ENCODE measurements around the gene LRMDA.

LRMDA gene

DNA sequence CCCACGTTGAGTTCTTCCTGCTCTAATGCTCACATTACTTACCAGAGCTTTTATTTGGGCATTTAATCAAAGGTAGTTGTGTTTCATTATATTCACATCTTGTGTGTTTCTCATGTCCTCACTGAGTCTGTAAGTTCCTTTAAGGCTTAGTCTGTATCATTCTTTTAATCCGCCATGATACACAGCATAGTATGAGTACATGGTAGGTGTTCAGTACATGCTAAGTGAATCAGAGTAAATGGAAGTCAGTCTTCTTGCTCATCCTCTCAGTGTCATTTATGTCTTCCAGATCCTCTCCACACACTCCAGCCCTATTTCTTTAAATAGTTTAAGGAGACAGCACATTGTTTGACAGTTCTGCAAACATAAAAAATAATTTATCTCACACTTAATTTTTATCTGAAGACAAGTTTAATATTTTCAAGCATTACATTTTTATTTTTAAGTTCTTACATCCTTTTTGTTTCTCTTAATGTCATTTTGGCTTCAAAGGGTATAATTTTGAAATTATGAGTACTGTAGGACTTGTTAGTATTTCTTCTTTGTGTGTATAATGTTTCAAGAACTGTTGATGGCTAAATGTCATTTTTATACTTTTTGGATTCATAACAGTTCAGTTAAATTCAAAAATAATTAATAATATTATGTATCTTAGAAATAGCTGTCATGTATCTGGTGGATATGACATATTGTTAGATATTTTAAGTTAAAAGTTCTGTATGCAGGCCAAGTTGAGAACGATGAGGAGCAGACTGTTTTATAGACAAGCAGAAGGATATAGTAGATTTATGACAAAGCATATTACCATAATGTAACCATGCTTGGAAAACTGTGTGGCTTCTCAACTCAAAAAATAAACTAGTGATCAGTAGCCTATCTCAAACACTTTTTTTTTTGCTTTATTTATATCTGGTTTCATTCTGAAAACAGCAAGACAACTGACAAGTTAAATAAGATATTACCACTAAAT, 342.7 kb downstream of the LRMDA start:
- no peak for DNase-seq (ENCODE audit: low read depth in 2 of 2)

DNA sequence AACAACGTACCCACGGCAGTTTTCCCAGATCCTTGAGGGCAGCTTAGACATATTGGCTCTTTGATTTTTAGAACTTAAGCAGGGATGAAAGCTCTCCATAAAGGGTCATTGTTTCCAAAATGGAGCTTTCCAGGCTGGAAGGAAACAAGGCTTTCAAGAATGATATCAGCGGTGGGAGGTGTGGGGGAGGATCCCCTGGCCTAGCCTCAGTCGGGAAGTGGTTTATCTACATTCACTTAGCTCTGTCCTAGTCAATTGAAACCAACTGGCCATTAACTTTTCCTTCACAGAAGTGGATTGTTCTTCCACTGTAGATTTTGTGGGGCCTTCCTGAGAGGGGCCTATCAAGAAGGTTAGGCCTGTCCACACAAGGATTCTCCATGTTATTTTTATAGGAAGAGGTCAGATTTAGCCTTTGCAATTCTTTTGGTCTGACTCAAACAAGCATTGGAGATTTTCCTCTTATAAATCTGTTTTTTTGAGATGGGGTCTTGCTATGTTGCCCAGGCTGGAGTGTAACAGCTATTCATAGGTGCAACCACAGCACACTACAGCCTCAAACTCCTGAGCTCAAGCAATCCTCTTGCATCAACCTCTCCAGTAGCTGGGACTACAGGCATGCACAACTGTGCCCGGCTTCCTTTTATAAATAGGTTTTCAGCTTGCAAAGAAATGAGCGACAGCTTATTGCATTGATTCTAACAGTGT, 343.5 kb downstream of the LRMDA start:
- DNase-seq (ENCODE audit: low read depth in 2 of 2) = no peak

DNA sequence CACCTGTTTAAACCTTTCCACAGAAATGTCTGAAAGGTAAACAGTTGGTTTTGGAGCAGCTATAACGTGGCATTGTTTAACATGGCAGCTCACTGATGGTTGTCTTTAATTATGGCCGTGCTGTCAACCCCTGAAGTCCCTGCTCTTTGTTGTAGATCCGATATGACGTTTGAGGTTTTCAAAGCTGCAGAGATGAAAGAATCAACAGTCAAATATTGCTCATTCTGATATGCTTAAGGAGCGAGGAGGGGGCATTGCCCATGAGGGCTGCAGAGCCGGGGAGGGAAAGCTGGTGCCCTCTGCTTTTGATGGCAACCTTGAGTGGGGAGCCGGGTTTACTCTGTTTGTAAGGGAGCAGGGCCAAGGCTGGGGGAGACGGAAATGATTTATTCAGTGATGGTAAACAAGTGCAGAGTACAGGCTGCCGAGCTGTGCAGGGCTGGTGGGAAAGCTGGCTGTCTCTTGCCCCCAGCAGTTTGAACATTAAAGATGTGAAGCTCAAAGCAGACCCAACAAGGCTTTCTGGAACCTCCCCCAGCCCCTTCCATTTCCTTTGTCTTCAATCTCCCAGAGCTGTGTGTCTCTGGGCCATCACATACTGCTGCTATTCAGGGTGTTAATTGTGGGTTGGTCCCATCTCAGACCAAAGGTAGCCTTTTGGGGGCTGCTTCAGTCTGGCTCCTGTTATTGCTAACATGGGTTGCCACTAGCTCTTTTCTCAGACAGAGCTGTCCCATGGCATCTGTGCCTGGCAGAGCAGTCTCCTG, 345.5 kb downstream of the LRMDA start:
- no peak for DNase-seq (ENCODE audit: low read depth in 2 of 2)

DNA sequence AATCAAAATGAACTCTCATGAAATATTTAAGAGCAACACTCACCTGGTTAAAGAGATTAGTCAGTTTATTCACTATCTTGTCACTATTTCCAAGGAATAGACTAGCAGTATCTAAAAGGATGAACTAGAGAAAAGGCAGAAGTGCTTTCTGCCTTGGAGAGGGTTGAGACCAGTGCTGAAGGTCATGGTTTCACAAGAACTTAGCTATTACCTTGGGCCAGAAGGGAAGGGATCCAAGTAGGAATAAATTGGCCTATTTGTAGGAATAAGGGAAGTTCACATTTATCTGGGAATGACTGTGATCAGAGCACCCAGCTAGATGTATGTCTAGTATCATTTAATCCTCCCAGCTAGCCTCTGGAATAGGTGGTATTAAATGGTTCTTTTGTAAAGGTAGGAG, 347.2 kb downstream of the LRMDA start:
- no peak for DNase-seq (ENCODE audit: low read depth in 2 of 2)

DNA sequence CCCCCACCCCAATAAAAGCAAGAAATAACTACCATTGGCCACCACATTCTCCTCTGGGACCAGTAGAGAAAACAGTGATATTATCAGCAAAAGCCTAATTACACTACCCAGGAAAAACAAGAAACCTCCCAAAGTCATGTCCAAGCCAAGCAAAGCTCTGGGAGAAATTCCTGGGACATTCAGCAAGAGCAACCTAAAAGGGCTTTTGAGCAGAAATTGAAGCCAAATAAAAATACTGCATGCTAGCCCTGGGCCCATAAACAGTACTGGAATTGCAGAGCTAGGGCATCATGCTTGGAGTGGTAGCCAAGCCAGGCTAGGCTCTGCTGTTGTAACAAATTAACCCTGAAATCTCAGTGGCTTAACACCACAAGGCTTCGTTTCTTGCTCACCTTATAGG, 347.9 kb downstream of the LRMDA start:
- DNase-seq (ENCODE audit: low read depth in 2 of 2) = no peak

DNA sequence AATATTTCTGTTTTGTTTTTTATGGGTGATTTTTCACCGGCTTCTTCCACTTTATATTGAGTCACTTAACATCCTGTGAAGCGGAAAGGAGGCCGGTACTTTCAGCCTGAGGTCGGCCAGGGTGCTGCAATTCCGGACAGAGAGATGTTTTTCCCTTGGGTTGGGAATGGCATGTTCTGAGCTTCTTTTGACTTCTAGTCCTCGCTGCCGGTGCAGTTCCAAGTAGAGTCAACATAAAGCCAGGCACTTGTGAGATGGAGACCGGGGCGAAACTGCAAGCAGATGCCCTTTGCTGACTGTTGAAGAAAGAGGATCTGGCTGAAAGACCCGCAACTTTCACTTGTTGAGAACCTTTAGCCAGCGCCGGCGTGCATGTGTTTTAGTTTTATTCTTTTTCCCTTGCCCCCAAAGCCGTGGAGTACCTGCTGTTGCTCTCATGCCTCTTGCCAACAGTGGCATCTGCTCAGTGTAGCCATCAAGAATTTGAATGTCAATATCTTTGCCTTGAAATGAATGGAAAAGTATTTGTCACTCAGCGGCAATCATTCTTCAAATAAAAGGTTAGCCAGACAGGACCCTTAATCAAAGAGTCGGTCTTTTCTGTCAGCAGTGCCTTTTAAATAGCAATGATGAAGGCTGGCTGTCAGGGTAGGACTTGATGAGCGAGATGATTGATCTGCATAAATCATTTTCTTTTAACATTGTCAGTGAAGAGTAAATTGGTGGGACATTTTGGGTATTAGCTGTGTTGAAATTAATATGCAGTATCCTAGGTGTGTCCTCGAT, 351.2 kb downstream of the LRMDA start:
- no peak for DNase-seq (ENCODE audit: low read depth in 2 of 2)

DNA sequence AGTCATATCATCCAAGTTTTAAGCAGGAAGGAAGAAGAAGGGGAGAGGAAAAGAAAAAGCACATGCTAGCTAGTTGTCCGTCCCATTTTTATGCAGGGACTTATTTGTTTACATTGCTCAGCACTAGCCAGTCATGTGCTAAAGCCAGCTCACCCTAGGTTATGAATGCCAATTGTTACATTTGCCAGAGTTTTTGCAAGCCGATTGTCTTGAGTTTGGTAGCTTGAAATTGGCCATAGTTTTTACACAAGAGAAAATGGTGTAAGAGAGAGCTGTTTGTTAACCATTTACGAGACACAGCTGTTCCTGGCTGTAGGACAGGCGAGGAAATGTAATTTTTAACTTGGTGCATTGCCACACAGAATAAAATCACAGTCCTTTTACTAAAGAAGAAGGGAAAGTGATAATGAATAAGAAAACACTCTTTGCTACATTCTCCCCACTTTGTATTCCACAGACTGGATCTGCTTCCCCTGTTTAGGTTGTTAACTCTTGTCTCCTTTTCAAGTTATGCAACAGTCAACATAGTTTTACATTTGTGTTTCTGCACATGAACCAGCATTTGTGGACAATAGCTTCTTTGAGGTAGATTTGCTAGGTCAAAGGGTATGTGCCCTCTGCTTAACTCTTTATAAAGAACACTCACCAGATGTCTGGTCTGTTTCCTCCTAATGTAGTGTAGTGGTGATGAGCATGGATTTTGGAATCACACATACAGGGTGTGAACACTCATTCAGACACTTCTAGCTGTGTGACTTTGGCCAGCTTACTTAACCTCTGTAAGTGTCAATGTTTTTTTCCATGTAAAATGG, 357.2 kb downstream of the LRMDA start:
- DNase-seq (ENCODE audit: low read depth in 2 of 2) = no peak

DNA sequence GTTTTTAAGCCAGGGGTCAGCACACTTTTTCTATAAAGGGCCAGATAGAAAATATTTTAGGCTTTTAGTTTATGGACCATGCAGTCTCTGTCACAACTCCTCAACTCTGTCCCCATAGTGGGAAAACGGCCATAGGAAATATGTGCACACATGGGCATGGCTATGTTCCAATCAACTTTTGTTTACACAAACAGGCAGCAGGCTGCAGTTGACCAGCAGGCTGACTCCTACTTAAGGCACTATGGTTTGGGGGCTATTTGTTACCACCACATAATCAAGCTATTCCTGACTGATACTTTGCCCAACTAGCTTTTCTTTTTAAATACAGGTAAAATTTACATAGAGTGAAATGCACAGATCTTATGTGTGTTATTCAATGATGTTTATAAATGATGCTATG, 362.4 kb downstream of the LRMDA start:
- no peak for DNase-seq (ENCODE audit: low read depth in 2 of 2)

DNA sequence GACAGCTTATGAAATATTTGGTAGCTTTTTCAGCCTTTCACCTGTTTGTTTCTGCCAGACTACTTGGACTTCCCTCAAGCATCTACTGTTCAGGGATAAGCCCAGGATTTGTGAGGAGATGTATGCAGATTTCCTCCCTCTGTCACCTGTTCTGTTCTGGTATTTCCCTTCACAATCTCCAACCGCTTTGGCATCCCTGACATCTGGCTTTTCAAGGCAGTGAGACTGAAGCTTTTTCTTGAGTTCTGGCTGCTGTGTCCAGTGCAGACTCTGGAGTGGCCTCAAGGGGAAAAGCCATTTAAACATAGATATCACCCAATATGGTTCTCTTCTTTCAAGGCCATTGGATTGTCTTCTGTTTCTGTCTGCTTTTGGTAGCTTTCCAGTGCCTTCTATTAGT, 369.7 kb downstream of the LRMDA start:
- no peak for DNase-seq (ENCODE audit: low read depth in 2 of 2)

DNA sequence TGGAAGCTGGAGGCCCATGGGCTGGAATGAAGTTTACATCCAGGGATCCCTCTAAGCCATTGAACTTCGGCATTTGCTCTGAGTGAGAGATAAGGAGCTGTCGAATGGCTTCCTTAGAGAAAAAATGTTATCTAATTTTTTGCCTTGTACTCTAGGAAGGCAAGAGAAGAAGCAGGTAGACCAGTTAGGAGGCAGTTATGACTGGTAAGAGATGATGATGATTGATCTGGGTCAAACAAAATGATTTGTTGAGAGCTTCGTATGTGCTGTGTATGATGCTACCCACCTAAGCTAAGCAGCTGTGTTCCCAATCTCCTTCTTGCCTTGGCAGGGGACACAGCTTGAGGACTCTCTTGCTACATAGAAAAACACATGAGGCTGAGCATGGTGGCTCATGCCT, 370.2 kb downstream of the LRMDA start:
- no peak for DNase-seq (ENCODE audit: low read depth in 2 of 2)

DNA sequence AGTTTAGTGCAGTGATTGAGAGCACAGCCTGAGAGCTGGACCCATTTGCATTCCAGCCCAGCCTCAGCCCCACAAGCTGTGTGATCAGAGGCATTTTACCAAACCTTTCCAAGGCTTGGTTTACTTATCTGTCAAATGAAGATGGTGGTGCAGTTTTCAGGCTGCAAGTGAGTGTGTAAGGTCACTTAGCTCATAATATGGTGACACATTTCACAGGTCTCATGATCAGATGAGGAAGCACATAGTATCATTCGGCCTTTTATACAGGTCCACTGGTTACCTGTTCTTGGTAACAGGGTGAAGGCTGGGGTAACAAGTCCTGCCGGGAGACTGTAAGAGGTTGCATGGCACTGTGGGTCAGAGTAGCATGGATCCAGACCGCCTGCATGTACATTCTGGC, 371.7 kb downstream of the LRMDA start:
- no peak for DNase-seq (ENCODE audit: low read depth in 2 of 2)

DNA sequence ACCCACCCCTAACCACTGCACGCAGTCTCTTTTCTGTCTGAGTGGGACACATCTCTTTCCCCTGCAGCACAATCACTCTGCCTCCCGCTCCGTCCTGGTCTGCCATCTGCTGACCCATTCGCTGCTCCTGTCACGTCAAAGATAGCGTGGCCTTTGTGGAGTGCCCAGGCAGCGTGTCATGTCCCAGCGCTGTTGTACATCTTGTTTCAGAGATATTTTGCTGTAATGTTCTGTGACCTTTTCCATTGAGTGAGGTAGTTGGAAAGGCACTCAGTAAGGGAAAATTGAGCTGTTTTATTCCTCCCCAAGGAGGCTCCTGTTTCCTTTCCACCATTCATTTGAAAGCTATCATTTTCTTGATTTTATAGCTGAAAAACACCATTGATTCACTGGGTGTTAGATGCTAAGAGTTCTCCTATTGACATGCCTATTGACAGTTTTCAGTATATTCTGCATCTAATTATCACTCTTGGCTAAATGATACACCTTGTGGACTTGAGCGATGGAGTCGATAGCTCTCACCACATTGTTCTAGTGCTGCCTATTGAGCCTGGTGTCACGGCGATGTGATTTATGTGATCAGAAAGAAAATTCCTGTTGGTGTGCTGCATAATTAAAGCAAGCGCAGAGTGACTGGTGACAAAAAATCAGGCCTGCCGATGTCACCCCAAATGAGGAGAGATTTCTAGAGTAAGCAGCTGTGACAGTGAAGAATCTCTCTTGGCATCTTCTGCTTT, 372.6 kb downstream of the LRMDA start:
- DNase-seq (ENCODE audit: low read depth in 2 of 2) = no peak

DNA sequence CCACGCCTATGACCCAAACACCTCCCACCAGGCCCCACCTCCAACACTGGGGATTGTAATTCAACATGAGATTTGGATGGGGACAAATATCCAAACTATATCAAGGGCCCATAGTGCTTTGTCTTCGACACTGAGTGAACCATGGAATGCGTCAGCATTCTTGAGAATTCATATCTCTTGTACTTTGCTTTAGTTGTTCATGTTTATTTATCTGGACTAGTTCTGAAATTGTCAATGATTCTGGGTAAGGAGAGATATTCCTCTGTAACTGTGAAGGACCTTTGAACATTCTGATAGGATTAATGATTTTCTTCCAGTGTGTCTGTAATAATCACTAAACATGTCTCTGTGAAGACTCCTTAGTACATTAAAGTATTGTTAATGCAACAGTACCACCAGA, 374.8 kb downstream of the LRMDA start:
- DNase-seq (ENCODE audit: low read depth in 2 of 2) = no peak

DNA sequence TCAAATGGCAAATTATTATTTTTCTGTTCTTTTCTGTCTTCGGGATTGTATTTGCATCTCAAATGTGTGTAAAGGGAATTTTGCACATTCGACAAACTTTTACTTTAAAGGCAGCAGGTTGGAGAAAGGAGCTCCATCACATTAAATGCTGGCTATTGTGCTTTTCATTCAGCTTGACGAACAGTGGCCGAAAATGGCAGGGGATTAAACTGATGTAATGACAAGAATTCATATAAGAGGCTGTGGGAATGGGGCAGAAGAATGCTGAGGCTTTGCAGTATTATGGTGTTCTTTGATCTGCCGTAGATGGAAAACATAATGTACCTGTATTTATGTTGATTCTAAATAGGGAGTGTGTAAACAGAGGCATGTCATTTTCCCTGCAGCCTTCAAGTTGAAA, 376.0 kb downstream of the LRMDA start:
- DNase-seq (ENCODE audit: low read depth in 2 of 2) = no peak

DNA sequence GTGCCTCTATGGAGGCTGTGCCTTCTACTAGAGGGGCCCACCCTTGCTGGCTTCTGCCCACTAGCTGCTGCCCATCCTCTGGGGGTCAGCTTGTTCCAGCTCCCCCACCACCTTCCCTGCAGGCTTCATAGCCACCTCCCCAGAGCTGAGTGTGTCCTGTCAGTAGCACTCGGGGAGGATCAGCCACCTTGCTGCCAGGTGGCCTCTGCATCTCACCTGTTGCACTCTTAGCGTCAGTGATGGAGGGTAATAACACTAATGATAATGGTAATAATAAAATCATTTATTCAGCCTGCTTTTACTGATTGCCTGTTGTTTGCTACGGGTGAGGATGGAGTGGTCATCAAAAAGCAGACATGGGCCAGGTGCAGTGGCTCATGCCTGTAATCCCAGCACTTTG, 377.6 kb downstream of the LRMDA start:
- DNase-seq (ENCODE audit: low read depth in 2 of 2) = no peak

DNA sequence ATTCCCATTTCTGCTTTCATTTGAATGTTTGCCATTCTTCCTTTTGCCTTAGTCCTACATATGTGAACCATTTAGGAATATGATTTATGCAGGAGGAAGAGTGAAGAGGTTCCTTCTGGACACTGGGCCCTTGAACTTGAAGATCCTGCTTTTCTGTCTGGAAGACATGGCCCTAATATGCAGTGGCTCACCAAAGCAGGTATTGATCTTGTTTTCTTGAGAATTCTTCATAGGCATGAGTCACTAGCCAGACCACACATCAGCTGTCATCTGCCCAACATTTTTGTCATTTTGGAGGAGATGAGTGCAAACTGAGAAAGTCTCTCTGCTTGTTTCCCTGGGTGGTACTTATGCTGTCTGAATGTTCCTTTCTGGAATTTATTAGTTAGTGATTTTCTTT, 382.6 kb downstream of the LRMDA start:
- DNase-seq (ENCODE audit: low read depth in 2 of 2) = no peak

DNA sequence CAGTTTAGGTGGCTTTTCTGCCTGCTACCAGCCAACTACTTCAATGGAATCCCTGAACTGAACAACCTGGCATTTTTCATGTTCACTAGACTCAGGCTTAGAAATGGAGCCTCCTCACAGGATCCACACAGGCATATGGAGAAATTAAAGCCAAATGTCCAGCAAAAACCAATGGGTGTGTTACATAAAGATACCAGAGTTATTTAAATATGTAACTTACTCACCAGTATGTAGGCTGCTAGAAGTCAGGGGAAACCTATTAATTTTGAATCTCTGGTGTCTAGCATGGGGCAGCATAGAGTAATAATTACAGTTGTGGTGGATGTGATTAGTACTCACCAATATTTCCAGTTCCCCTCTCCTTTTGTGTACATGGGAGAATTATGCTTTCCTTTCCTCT, 383.6 kb downstream of the LRMDA start:
- no peak for DNase-seq (ENCODE audit: low read depth in 2 of 2)

DNA sequence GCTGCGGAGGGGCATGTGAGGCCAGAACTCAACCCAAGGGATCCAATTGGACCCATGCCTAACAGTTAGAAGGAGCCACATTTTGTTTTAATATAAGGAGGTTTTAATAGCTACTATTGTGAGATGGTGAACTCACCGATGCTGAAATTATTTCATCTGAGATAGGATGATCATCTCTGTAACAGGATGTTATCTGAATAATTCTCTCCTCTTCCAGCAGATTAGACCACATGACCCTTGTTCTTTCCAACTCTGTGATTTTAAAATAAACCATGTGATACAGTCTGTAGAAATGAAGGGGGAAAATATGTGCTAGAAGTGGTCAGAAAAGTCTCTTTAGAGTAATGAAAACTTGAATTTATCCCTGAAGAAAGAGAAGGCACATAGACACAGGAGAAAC, 385.8 kb downstream of the LRMDA start:
- no peak for DNase-seq (ENCODE audit: low read depth in 2 of 2)

DNA sequence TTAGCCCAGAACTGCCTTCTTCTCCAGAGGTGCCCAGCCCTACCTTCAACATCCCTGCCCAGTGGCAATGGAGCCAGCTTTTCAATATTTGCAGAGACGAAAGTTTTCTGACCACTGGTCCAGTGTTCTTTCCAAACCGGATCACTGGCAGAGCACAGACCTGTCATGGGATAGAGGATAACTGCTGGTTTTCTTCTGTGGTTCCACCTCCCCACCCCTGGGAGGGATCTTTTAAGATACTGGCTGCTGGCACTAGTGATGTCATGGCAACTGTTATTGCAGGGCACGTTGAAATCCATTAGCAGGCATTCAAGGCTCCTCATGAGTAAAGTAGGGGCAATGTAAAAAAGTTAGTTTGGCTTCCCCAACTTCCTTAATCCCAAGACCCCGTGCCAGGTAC, 387.1 kb downstream of the LRMDA start:
- DNase-seq (ENCODE audit: low read depth in 2 of 2) = no peak

DNA sequence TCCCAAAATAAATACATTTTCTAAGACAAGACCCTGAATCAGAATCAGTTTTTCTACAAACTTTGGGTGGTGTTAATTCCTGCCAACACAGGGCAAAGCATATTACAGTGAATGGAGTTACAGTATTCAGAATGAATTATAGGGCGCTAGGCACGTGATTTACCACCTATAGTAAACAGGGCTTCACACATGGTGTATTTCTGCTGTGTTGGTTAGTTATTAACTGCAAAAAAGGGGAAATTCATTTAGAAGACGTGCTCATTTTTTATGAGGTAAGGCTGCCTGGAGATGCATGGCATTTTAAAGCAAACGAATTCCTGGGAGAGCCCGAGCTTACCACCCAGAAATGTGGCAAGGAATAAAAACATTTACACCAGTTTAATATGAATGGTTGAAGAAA, 393.8 kb downstream of the LRMDA start:
- DNase-seq (ENCODE audit: low read depth in 2 of 2) = no peak

All from stimulated activated CD4-positive, alpha-beta T cell treated with anti-CD3 and anti-CD28 coated beads, Interleukin-4, amount 100 ng/mL, for 48 hours (primary cell).